CD4-positive, CD25-positive, alpha-beta regulatory T cell (primary cell): Measurements from ENCODE around the gene MAGEA3. TPM values are rescaled to one million over a fixed set of nuclear protein-coding genes. Genes with fewer than 3 reads are reported as not detected.
"Not testable (repeated sequence)": the region's sequence is repeated elsewhere in the genome, so short reads cannot be mapped to it uniquely, and the experiment has no call there.

Source experiments
- ATAC-seq, 2 donors: fragments of 150-1000 bp; cut with Tn5 transposase; one replicate each; pipeline ENCODE4 v1.10.0; 2021; ENCODE audit warnings: low read depth in 2 of 2, moderate number of reproducible peaks in 2 of 2, moderate library complexity in 1 of 2
- DNase-seq, 3 donors: peaks; one replicate each; pipeline versions ENCODE4 v3.0.0 to v3.0.0-alpha.2; 2012 to 2022; ENCODE audit warnings: mixed read lengths in 1 of 3
- H3K27ac ChIP-seq: one replicate; pipeline ENCODE4 v1.7.0; 2013; ENCODE audit warnings: mild to moderate bottlenecking, low read length; ENCODE audit not compliant: insufficient read depth, poor library complexity, severe bottlenecking
- H3K27me3 ChIP-seq: one replicate; pipeline ENCODE4 v1.7.0; 2013; ENCODE audit warnings: low read length; ENCODE audit not compliant: control insufficient read depth, insufficient read depth
- H3K36me3 ChIP-seq: one replicate; pipeline ENCODE4 v1.7.0; 2013; ENCODE audit warnings: mild to moderate bottlenecking, low read length, moderate library complexity; ENCODE audit not compliant: control insufficient read depth, insufficient read depth
- H3K4me1 ChIP-seq: 2 replicates; pipeline ENCODE4 v1.7.0; 2013; ENCODE audit warnings: mild to moderate bottlenecking, low read length; ENCODE audit not compliant: insufficient read depth, control insufficient read depth, poor library complexity, severe bottlenecking
- H3K4me3 ChIP-seq: one replicate; pipeline ENCODE4 v1.7.0; 2013; ENCODE audit warnings: low read depth, mild to moderate bottlenecking, low read length, moderate library complexity
- H3K9me3 ChIP-seq, 2 experiments: 1 replicate in 1 of 2; 2 replicates in 1 of 2; pipeline ENCODE4 v1.7.0; 2013; ENCODE audit warnings: low read length in 2 of 2, mild to moderate bottlenecking in 1 of 2, moderate library complexity in 1 of 2; ENCODE audit not compliant: control insufficient read depth in 2 of 2
- H3K27ac Mint-ChIP-seq, 3 donors: one replicate each; pipeline ENCODE4 v1.8.0; 2020 to 2022; ENCODE audit warnings: mild to moderate bottlenecking in 3 of 3, mixed read lengths in 3 of 3, moderate library complexity in 2 of 3
- H3K27me3 Mint-ChIP-seq: one replicate; pipeline ENCODE4 v1.8.0; 2022; ENCODE audit warnings: mild to moderate bottlenecking, mixed read lengths
- H3K36me3 Mint-ChIP-seq: one replicate; pipeline ENCODE4 v1.8.0; 2020; ENCODE audit warnings: mixed read lengths
- H3K4me1 Mint-ChIP-seq, 4 donors: one replicate each; pipeline ENCODE4 v1.8.0; 2020 to 2022; ENCODE audit warnings: mixed read lengths in 4 of 4, mild to moderate bottlenecking in 1 of 4
- H3K4me3 Mint-ChIP-seq, 4 donors: one replicate each; pipeline ENCODE4 v1.8.0; 2020 to 2022; ENCODE audit warnings: mild to moderate bottlenecking in 4 of 4, mixed read lengths in 4 of 4, moderate library complexity in 3 of 4
- H3K9me3 Mint-ChIP-seq, 7 donors: one replicate each; pipeline ENCODE4 v1.8.0; 2020 to 2022; ENCODE audit warnings: mixed read lengths in 7 of 7, mild to moderate bottlenecking in 3 of 7, moderate library complexity in 2 of 7
- polyA plus RNA-seq, 4 donors: library from polyadenylated mRNA; unstranded; fragments of 300-500 nt; fragmentation: Illumina TruSeq; gene quantifications; one replicate each; pipeline ENCODE4 v1.2.3, GENCODE V29; 2021
- total RNA-seq: library from RNA; stranded (reverse); gene quantifications from one replicate; pipeline ENCODE4 v1.2.3, GENCODE V29; 2022

MAGEA3 gene
- total and polyA plus RNA-seq, 5 donors from 2014 or later = not detected

- Mint-ChIP-seq H3K4me3 (no peak within 1 kb of the TSS), H3K9me3 (no peaks in the 10 kb centered on the region), H3K27ac (no peak within 1 kb of the TSS), H3K36me3 (no peaks in the 10 kb centered on the region), H3K27me3 (peaks cover 10% of the 10 kb centered on the region), H3K4me1 (no peaks in the 10 kb centered on the region)
- Histone ChIP-seq H3K9me3 (no peaks in the 10 kb centered on the region), H3K4me3 (no peak within 1 kb of the TSS), H3K27ac (no peak within 1 kb of the TSS), H3K36me3 (no peaks in the 10 kb centered on the region), H3K27me3 (no peaks in the 10 kb centered on the region), H3K4me1 (no peaks in the 10 kb centered on the region)
- DNase-seq (no peak), ATAC-seq (no peak)
Observed at GRCh38 chrX:152733261-152733975, 34.8 kb downstream of the MAGEA3 start, which contains the start of the genes CSAG1 and MAGEA12. Gene CSAG1, minus strand, starts transcription at chrX:152733721. Its CDS starts 1,261 bp downstream, at chrX:152732460. Gene MAGEA12, plus strand, starts transcription at chrX:152733757. Its CDS starts 2,405 bp downstream, at chrX:152736162.

DNA sequence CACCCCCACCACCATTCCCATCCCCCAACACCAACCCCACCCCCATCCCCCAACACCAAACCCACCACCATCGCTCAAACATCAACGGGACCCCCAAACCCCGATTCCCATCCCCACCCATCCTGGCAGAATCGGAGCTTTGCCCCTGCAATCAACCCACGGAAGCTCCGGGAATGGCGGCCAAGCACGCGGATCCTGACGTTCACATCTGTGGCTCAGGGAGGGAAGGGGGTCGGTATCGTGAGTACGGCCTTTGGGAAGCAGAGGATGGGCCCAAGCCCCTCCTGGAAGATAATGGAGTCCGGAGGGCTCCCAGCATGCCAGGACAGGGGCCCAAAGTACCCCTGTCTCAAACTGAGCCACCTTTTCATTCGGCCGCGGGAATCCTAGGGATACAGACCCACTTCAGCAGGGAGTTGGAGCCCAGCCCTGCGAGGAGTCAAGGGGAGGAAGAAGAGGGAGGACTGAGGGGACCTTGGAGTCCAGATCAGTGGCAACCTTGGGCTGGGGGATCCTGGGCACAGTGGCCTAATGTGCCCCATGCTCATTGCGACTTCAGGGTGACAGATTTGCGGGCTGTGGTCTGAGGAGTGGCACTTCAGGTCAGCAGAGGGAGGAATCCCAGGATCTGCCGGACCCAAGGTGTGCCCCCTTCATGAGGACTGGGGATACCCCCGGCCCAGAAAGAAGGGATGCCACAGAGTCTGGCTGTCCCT is 35.7 kb downstream of the MAGEA3 start:
- not testable (repeated sequence) for H3K36me3 ChIP-seq, H3K9me3 Mint-ChIP-seq, H3K27ac ChIP-seq, H3K4me3 ChIP-seq, H3K4me1 ChIP-seq, H3K27ac Mint-ChIP-seq, DNase-seq, H3K4me1 Mint-ChIP-seq, H3K27me3 ChIP-seq, ATAC-seq, H3K36me3 Mint-ChIP-seq, H3K9me3 ChIP-seq, H3K4me3 Mint-ChIP-seq, H3K27me3 Mint-ChIP-seq

- no peak overlapping the region for H3K27ac Mint-ChIP-seq
- no peaks in the 10 kb centered on the region for H3K9me3 Mint-ChIP-seq
- Histone ChIP-seq H3K4me3 (no peak overlapping the region), H3K4me1 (no peaks in the 10 kb centered on the region), H3K27ac (no peak overlapping the region), H3K36me3 (no peaks in the 10 kb centered on the region), H3K9me3 (no peaks in the 10 kb centered on the region), H3K27me3 (no peaks in the 10 kb centered on the region)
- H3K4me3 Mint-ChIP-seq = no peak overlapping the region
- H3K27me3 Mint-ChIP-seq = peaks cover 3% of the 10 kb centered on the region
- no peaks in the 10 kb centered on the region for H3K36me3 Mint-ChIP-seq
- H3K4me1 Mint-ChIP-seq = no peaks in the 10 kb centered on the region
- DNase-seq (no peak), ATAC-seq (no peak)
Observed at GRCh38 chrX:152735101-152735500, 36.5 kb downstream of the MAGEA3 start.

GRCh38 chrX:152735860-152736511 is 37.4 kb downstream of the MAGEA3 start:
- Histone ChIP-seq H3K4me3 (no peak overlapping the region), H3K9me3 (no peaks in the 10 kb centered on the region), H3K36me3 (no peaks in the 10 kb centered on the region), H3K4me1 (no peaks in the 10 kb centered on the region), H3K27ac (no peak overlapping the region), H3K27me3 (no peaks in the 10 kb centered on the region)
- H3K9me3 Mint-ChIP-seq = no peaks in the 10 kb centered on the region
- ATAC-seq (no peak), DNase-seq (no peak)
- H3K4me3 Mint-ChIP-seq = no peak overlapping the region
- H3K36me3 Mint-ChIP-seq = no peaks in the 10 kb centered on the region
- no peak overlapping the region for H3K27ac Mint-ChIP-seq
- no peaks in the 10 kb centered on the region for H3K4me1 Mint-ChIP-seq
- H3K27me3 Mint-ChIP-seq = no peaks in the 10 kb centered on the region

GRCh38 chrX:152736528-152736927 is 37.9 kb downstream of the MAGEA3 start:
- H3K36me3 ChIP-seq, ATAC-seq, H3K27me3 Mint-ChIP-seq, H3K9me3 ChIP-seq, H3K27ac ChIP-seq, H3K27ac Mint-ChIP-seq, H3K4me3 Mint-ChIP-seq, DNase-seq, H3K4me1 Mint-ChIP-seq, H3K36me3 Mint-ChIP-seq, H3K4me1 ChIP-seq, H3K4me3 ChIP-seq, H3K27me3 ChIP-seq, H3K9me3 Mint-ChIP-seq: not testable (repeated sequence)

- no peak overlapping the region for H3K27ac ChIP-seq
- no peaks in the 10 kb centered on the region for H3K36me3 Mint-ChIP-seq
Observed at GRCh38 chrX:152738560-152738959, 40.0 kb downstream of the MAGEA3 start.

More at GRCh38 chrX:152738560-152738959, 40.0 kb downstream of the MAGEA3 start:
- Histone ChIP-seq H3K4me3 (no peak overlapping the region), H3K4me1 (no peaks in the 10 kb centered on the region), H3K36me3 (no peaks in the 10 kb centered on the region), H3K27me3 (no peaks in the 10 kb centered on the region), H3K9me3 (no peaks in the 10 kb centered on the region)
- DNase-seq = no peak
- Mint-ChIP-seq H3K27ac (no peak overlapping the region), H3K27me3 (no peaks in the 10 kb centered on the region), H3K4me1 (no peaks in the 10 kb centered on the region), H3K9me3 (no peaks in the 10 kb centered on the region), H3K4me3 (no peak overlapping the region)
- ATAC-seq = no peak
